ENCODE measurements around the gene CCNH. TPM values are rescaled to one million over a fixed set of nuclear protein-coding genes. Genes with fewer than 3 reads are reported as not detected.

The CCNH gene
- total RNA-seq, 3 donors from 2014 or later (not counting 1 experiment from before 2014, with no cell fraction given), result 171 to 305 (median 268) TPM

- peaks cover 0 to 2% of the 10 kb centered on the region in 2 donors for H3K9me3 Mint-ChIP-seq
- no peak overlapping the region for H3K4me3 Mint-ChIP-seq
- Histone ChIP-seq H3K4me3 (ENCODE audit: low read length) (no peak overlapping the region), H3K4me1 (ENCODE audit: control insufficient read depth, insufficient read depth, low read length) (peaks cover under 1% of the 10 kb centered on the region), H3K27ac (ENCODE audit: low read length) (no peak overlapping the region), H3K36me3 (ENCODE audit: control insufficient read depth, insufficient read depth, low read length) (peaks cover 20% of the 10 kb centered on the region), H3K9me3 (ENCODE audit: control insufficient read depth, insufficient read depth, low read length) (no peaks in the 10 kb centered on the region), H3K27me3 (ENCODE audit: control insufficient read depth, insufficient read depth, low read length) (no peaks in the 10 kb centered on the region)
- TF ChIP-seq CTCF (IDR thresholded peaks at IDR 0.05), result no peak
- H3K36me3 Mint-ChIP-seq, result peaks cover 7% of the 10 kb centered on the region
- no peak for ATAC-seq
- peak overlapping the region in 1 of 2 donors; percentile 56 for H3K27ac Mint-ChIP-seq
- WGBS (ENCODE audit: insufficient coverage), result no CpG with 5 or more reads among the region's 1 CpG
- peaks cover 4 to 13% of the 10 kb centered on the region in 2 donors for H3K4me1 Mint-ChIP-seq
- intact Hi-C loops (cut with micrococcal nuclease), result no loop called here
- no peaks in the 10 kb centered on the region for H3K27me3 Mint-ChIP-seq (ENCODE audit: low read depth in 2 of 2)
- no peak for DNase-seq
Observed at GRCh38 chr5:87347272-87347671, 65.5 kb downstream of the CCNH start.

Other genes with a start within 250 kb of the CCNH start
- 10 to 100 TPM; 20.3 to 26.5 (median 21.2) TPM for gene RASA1, start 145.0 kb downstream of the CCNH start, total RNA-seq

Measured in natural killer cell (primary cell).